GM21381 (cell line): ENCODE results near the gene URAD.
"Not testable (repeated sequence)": the region's sequence is repeated elsewhere in the genome, so short reads cannot be mapped to it uniquely, and the experiment has no call there.

Experiments
- ATAC-seq: cut with Tn5 transposase; IDR thresholded peaks from one replicate; pipeline ENCODE4 v1.9.1; 2021; ENCODE audit warnings: mild to moderate bottlenecking, moderate library complexity; ENCODE audit not compliant: unreplicated experiment

URAD gene

GRCh38 chr13:27971776-27972477, 16.6 kb downstream of the URAD start:
- no peak for ATAC-seq

- ATAC-seq: no peak
These were observed 17.3 kb downstream of the URAD start for GRCh38 chr13:27971236-27971645.

- no peak for ATAC-seq
These were observed 17.9 kb downstream of the URAD start for GRCh38 chr13:27970382-27971235.

- ATAC-seq: no peak
These were observed 18.6 kb downstream of the URAD start for GRCh38 chr13:27969866-27970229.

GRCh38 chr13:27969082-27969865, 19.2 kb downstream of the URAD start, which contains the start of gene CDX2:
Gene CDX2, minus strand, starts transcription at chr13:27969315. Its CDS starts 309 bp downstream, at chr13:27969006.
- no peak for ATAC-seq

GRCh38 chr13:27968316-27969081, 20.0 kb downstream of the URAD start:
- no peak for ATAC-seq

GRCh38 chr13:27967736-27968315, 20.7 kb downstream of the URAD start:
- no peak for ATAC-seq

- ATAC-seq: no peak
These were observed 21.2 kb downstream of the URAD start for GRCh38 chr13:27967203-27967735.

GRCh38 chr13:27966641-27967202, 21.8 kb downstream of the URAD start:
- no peak for ATAC-seq

- no peak for ATAC-seq
These were observed 22.5 kb downstream of the URAD start for GRCh38 chr13:27965740-27966640.

- no peak for ATAC-seq
These were observed 23.2 kb downstream of the URAD start for GRCh38 chr13:27965343-27965739.

- ATAC-seq: no peak
These were observed 23.7 kb downstream of the URAD start for GRCh38 chr13:27964741-27965323.

GRCh38 chr13:27964206-27964605, 24.3 kb downstream of the URAD start:
- not testable (repeated sequence) for ATAC-seq

- ATAC-seq: no peak
These were observed 25.0 kb downstream of the URAD start for GRCh38 chr13:27963491-27963890.

GRCh38 chr13:27962982-27963381, 25.5 kb downstream of the URAD start:
- no peak for ATAC-seq

GRCh38 chr13:27962128-27962841, 26.2 kb downstream of the URAD start:
- ATAC-seq: no peak

- no peak for ATAC-seq
These were observed 27.0 kb downstream of the URAD start for GRCh38 chr13:27961227-27962085.
